GM21786 (cell line): ENCODE data around the gene CD84.
"Not testable (repeated sequence)": the region's sequence is repeated elsewhere in the genome, so short reads cannot be mapped to it uniquely, and the experiment has no call there.

Source experiments
- ATAC-seq: cut with Tn5 transposase; IDR thresholded peaks from one replicate; pipeline ENCODE4 v1.9.1; 2021; ENCODE audit not compliant: unreplicated experiment

Gene CD84

GRCh38 chr1:160575112-160575664 lies 4.1 kb downstream of the CD84 start:
- ATAC-seq = no peak

- ATAC-seq = no peak
These were observed 8.5 kb downstream of the CD84 start for GRCh38 chr1:160570840-160571239.

GRCh38 chr1:160569806-160570205 lies 9.5 kb downstream of the CD84 start:
- no peak for ATAC-seq

GRCh38 chr1:160567858-160568682 lies 11.2 kb downstream of the CD84 start:
- no peak for ATAC-seq

DNA sequence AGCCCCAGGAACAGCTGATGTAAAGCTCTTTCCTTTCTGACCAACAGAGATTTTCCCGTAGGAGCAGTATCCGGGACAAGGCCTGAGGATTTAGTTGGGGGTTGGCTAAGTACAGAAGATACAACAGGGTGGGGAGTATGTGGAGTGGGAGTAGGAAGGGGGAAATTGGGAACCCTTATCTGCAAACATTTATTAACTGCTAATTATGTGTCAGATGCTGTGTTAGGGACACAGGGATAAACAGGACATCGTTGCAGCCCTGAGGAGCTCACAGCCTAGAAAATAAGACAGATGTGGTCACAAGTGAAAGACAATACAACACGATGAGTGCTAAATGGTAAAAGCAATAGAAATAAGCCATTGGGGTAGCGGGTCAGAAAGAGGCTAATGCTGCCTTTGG lies 12.0 kb downstream of the CD84 start:
- no peak for ATAC-seq

DNA sequence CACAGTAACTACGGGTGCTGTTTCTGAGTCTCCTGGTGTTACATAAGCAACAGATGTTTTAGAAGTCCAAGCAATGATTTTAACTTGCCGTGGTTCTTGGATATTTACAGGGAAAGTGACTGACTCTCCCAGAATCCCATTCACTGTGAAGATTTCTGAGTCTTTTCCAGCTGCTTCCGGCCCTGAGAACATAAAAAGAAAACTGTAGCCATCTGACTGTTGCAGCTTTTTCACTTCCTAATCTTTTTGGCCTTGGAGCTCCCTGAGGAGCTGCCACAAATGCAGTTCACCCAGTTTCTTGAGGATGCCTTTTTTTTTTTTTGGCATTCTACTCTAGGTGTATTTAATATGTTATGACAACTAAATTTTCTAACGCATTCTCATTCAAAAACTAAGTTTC lies 13.7 kb downstream of the CD84 start:
- no peak for ATAC-seq

GRCh38 chr1:160563230-160563629 lies 16.1 kb downstream of the CD84 start:
- ATAC-seq = not testable (repeated sequence)

GRCh38 chr1:160562745-160563144 lies 16.6 kb downstream of the CD84 start:
- not testable (repeated sequence) for ATAC-seq

DNA sequence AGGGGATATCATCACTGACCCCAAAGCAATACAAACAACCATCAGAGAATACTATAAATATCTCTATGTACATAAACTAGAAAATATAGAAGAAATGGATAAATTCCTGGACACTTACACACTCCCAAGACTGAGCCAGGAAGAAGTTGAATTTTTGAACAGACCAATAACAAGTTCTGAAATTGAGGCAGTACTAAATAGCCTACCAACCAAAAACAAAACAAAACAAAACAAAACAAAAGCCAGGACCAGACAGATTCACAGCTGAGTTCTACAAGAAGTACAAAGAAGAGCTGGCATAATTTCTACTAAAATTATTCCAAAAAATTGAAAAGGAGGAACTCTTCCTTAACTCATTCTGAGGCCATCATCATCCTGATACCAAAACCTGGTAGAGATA lies 18.5 kb downstream of the CD84 start:
- no peak for ATAC-seq

DNA sequence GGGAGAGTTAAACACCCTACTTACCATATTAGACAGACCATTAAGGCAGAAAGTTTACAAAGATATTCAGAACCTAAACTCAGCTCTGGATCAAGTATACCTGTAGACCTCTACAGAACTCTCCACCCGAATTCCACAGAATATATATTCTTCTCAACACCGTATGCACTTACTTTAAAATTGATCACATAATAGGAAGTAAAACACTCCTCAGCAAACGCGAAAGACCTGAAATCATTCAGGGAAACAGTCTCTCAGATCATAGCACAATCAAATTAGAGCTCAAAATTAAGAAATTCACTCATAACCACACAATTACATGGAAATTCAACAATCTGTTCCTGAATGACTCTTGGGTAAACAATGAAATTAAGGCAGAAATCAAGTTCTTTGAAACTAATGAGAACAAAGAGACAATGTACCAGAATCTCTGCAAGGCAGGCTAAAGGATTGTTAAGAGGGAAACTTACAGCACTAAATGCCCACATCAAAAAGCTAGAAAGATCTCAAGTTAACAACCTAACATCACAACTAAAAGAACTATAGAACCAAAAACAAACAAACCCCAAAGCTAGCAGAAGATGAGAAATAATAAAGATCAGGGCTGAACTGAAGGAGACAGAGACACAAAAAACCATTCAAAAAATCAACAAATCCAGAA lies 19.1 kb downstream of the CD84 start:
- ATAC-seq = no peak

DNA sequence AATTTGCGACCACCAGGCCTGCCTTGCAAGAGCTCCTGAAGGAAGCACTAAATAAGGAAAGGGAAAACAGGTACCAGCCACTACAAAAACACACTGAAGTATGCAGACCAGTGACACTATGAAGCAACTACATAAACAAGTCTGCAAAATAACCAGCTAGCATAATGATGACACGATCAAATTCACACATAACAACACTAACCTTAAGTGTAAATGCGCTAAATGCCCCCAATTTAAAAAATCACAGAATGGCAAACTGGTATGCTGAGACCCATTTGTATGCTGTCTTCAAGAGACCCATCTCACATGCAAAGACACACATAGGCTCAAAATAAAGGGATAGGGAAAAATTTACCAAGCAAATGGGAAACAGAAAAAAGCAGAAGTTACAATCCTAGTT lies 19.9 kb downstream of the CD84 start:
- ATAC-seq = not testable (repeated sequence)

DNA sequence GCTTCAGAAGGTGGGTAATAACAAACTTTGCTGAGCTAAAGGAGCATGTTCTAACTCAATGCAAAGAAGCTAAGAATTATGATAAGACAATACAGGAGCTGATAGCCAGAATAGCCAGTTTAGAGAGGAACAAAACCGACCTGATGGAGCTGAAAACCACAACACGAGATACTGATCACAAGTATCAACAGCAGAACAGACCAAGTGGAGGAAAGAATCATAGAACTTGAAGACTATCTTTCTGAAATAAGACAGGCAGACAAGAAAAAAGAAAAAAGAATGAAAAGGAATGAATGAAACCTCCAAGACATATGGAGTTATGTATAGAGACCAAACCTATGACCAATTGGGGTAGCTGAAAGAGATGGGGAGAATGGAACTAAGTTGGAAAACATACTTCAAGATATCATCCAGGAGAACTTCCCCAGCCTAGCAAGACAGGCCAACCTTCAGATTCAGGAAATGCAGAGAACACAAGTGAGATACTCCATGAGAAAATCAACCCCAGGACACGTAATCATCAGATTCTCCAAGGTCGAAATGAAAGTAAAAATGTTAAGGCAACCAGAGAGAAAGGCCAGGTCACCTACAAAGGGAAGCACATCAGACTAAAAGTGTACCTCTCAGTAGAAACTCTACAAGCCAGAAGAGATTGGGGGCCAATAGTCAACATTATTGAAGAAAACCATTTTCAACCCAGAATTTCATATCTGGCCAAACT lies 20.5 kb downstream of the CD84 start:
- ATAC-seq = no peak

GRCh38 chr1:160553778-160554177 lies 25.5 kb downstream of the CD84 start:
- ATAC-seq = no peak

DNA sequence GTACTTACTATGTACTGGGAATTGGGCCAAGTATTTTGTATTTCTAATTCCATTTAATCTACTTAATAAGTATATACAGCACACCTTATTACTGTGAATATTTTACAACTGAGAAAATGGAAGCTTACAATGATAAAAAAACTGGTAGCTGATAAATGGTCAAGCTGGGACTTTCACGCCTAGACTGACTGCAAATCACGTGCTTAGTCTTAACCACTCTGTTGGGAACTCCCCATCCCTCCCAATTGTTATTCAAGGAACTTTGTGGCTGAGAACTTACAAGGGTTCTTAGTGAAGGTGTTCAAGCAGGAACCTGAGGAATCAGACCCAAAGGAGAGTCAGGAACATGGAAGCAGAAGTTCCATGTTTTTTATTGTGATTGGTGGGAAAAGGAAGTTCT lies 26.9 kb downstream of the CD84 start:
- ATAC-seq = no peak

DNA sequence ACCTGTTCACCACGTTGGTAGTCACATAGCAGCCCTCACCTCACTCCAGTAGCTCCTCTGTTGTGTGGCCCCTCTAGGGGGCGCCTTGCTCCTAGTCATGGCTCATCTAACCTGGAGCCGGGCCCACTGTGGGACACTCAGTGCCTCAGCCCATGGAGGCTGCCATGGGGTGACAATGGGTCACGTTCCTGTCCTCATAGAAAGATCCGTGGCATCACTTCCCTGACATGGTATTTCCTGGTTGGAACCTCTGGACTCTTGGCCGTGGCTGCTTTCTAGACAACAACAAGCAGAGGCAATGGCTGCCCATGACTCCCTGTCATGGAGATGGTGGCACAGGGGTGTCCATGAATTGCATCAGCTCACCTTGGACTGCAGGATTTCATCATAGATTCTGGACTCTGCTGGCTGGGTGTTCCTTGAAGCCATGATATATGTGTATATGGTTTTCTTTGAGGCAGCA lies 28.7 kb downstream of the CD84 start:
- ATAC-seq = no peak

GRCh38 chr1:160549665-160550006 lies 29.7 kb downstream of the CD84 start:
- ATAC-seq = no peak

DNA sequence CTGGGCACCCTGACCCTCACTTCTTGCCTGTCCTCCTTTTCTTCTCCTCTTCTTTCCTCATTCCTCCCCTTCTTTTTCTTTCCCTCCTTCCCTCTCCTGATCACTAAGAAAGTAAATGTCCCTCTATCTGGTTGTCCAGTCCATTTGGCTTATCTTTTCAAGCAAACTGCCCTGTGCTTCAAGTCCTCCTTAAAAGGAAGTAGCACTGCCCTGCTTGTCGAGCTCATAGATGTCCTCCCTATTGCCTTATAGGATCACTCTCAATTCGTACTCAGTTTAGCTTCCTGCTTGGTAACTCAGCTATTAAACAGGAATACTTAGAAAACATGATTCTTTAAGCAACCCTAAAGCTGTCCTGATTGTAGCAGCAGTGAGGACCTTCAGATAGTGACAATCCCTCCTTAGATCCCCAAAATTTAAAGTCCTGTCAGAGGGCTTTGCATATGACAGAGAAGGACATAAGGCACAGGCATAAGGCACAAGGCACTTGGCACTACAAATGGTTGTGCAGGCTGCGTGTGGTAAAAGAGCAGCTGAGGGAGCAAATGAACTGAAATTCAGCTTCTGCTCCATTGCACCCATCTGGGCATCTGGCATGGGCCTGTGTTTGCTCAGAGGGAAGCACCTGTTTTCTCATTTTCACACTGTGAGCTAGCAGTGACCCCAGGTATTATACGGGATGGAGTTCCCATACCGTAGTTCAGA lies 30.2 kb downstream of the CD84 start:
- ATAC-seq = peak; percentile 49

DNA sequence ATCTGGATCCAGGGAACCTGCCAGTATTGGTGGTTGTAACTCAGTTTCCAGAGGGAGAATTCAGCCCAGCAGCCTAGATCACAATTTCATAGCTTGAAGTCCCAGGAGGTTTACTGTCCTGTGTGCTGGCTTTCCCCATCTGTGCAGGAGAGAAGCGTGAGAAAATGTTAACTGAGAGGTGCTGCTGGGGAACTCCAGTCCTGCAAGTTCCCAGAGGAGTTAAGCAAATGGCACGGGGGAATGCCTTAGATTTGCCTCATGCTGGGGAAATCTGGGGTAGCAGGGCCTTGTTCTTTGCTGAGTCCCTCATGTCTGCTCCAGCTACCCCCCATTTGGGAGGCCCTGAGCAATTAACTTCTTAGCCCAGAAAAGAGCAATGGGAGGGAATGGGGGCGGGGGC lies 31.1 kb downstream of the CD84 start:
- ATAC-seq = peak; percentile 51

- no peak for ATAC-seq
These were observed 31.9 kb downstream of the CD84 start for GRCh38 chr1:160547422-160547821.

GRCh38 chr1:160546942-160547341 lies 32.4 kb downstream of the CD84 start:
- ATAC-seq = no peak

GRCh38 chr1:160544647-160545046 lies 34.6 kb downstream of the CD84 start:
- no peak for ATAC-seq
